ENCODE measurements around the gene WBP4. TPM values are rescaled to one million over a fixed set of nuclear protein-coding genes. Genes with fewer than 3 reads are reported as not detected.
"Not testable (repeated sequence)": the region's sequence is repeated elsewhere in the genome, so short reads cannot be mapped to it uniquely, and the experiment has no call there.

The WBP4 gene
- total and polyA plus RNA-seq, 7 donors: 18.1 to 37.0 (median 22.2) TPM

GRCh38 chr13:41079725-41080124, 18.4 kb downstream of the WBP4 start:
- TF ChIP-seq, protein P1, sequence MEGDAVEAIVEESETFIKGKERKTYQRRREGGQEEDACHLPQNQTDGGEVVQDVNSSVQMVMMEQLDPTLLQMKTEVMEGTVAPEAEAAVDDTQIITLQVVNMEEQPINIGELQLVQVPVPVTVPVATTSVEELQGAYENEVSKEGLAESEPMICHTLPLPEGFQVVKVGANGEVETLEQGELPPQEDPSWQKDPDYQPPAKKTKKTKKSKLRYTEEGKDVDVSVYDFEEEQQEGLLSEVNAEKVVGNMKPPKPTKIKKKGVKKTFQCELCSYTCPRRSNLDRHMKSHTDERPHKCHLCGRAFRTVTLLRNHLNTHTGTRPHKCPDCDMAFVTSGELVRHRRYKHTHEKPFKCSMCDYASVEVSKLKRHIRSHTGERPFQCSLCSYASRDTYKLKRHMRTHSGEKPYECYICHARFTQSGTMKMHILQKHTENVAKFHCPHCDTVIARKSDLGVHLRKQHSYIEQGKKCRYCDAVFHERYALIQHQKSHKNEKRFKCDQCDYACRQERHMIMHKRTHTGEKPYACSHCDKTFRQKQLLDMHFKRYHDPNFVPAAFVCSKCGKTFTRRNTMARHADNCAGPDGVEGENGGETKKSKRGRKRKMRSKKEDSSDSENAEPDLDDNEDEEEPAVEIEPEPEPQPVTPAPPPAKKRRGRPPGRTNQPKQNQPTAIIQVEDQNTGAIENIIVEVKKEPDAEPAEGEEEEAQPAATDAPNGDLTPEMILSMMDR (IDR thresholded peaks at IDR 0.05): no peak
- Histone ChIP-seq H3K9me3 (no peaks in the 10 kb centered on the region), H3K27me3 (ENCODE audit: insufficient read depth in 3 of 3, low read length in 2 of 3) (no peaks in the 10 kb centered on the region), H3K4me1 (no peaks in the 10 kb centered on the region), H3K36me3 (ENCODE audit: insufficient read depth in 1 of 2, low read depth in 1 of 2) (peaks cover 8 to 95% of the 10 kb centered on the region in 2 donors), H3K27ac (no peak overlapping the region), H3K4me3 (no peak overlapping the region)
- DNase-seq (no peak), ATAC-seq (no peak)
- intact Hi-C loops (cut with DNase I): loop anchor here in 1 of 2 donors (5.0 kb wide), 1 partner anchor 143 kb away; no protein-coding TSS in a partner anchor
- 98% methylated on average over 4 of the region's 4 CpGs for WGBS, 3 donors

DNA sequence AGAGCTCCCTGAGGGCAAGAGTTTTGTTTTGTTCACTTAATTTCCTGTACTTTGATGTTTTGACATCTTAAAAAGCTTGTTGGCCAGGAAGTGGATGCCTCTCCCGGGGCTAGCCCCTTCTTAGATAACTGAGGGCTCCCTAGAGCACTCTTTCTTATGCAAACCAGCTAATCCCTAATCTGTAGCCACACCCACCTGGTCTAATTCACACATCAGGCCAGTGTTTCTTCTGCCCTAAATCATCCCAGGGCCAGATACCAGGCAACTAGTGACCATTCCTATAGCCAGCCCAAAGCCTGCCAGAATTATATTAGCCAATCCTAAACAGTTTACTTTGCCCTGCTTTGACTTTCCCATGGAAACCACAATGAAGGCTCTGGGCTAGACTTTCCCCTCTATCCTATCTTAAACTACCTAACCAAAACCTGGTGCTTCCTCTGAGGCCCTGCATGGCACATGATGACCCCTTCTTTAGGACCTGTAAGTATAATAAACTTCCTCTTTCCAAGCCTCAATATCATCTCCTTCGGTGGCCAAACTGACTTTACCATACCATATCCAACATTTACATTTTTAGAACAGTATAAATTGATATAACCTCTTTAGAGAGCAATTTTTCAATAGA, 24.8 kb downstream of the WBP4 start:
- Histone ChIP-seq H3K27me3 (ENCODE audit: insufficient read depth in 3 of 3, low read length in 2 of 3) (no peaks in the 10 kb centered on the region), H3K27ac (no peak overlapping the region), H3K9me3 (no peaks in the 10 kb centered on the region), H3K36me3 (ENCODE audit: insufficient read depth in 1 of 2, low read depth in 1 of 2) (peaks cover 0 to 63% of the 10 kb centered on the region in 2 donors), H3K4me3 (no peak overlapping the region), H3K4me1 (no peaks in the 10 kb centered on the region)
- WGBS, 3 donors: 68 to 74% (median 70%) methylated on average over 2 of the region's 2 CpGs
- intact Hi-C loops (cut with DNase I): no loop called here
- DNase-seq: no peak
- TF ChIP-seq, protein P1 (IDR thresholded peaks at IDR 0.05): no peak
- ATAC-seq: peak in 1 of 4 donors; percentile 38

DNA sequence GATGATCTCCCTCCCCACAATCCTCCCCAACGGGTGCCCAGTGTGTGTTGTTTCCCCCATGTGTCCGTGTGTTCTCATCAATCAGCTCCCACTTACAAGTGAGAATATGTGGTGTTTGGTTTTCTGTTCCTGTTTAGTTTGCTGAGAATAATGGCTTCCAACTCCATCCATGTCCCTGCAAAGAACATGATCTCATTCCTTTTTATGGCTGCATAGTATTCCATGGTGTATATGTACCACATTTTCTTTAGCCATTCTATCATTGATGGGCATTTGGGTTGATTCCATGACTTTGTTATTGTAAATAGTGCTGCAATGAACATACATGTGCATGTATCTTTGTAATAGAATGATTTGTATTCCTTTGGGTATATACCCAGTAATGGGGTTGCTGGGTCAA, 34.4 kb downstream of the WBP4 start:
- H3K4me3 ChIP-seq; DNase-seq; H3K9me3 ChIP-seq; ATAC-seq; H3K27ac ChIP-seq; intact Hi-C loops (cut with DNase I); H3K4me1 ChIP-seq; H3K27me3 ChIP-seq (ENCODE audit: insufficient read depth in 3 of 3, low read length in 2 of 3); H3K36me3 ChIP-seq (ENCODE audit: insufficient read depth in 1 of 2, low read depth in 1 of 2): not testable (repeated sequence)
- 97 to 100% (median 98%) methylated on average over 2 of the region's 2 CpGs for WGBS, 3 donors

- TF ChIP-seq, protein P1 (IDR thresholded peaks at IDR 0.05): no peak
- 99 to 100% (median 100%) methylated on average over 1 of the region's 1 CpG for WGBS, 3 donors
- intact Hi-C loops (cut with DNase I): no loop called here
- DNase-seq: no peak
- Histone ChIP-seq H3K27me3 (ENCODE audit: insufficient read depth in 3 of 3, low read length in 2 of 3) (no peaks in the 10 kb centered on the region), H3K36me3 (ENCODE audit: insufficient read depth in 1 of 2, low read depth in 1 of 2) (no peaks in the 10 kb centered on the region), H3K4me3 (no peak overlapping the region), H3K27ac (no peak overlapping the region), H3K9me3 (no peaks in the 10 kb centered on the region), H3K4me1 (no peaks in the 10 kb centered on the region)
- ATAC-seq: no peak
These were observed 37.5 kb downstream of the WBP4 start for GRCh38 chr13:41098761-41099160.

DNA sequence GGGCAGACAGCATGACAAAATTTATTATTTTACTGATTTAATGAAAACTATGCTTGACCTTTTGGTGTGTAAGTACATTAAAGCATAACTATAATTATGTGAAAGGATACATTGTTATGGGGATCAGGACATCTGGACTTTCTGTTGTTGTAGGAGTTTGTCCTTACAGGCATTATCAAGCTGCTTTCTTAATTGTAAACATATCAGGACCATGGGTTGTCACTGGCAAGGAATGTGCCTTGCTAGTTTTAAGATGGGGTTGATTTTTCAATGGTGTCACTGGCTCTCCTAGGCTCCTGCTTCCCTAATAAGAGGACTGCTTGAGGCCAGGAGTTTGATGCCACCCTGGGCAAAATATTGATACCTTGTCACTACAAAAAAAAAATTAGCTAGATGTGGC, 38.7 kb downstream of the WBP4 start:
- TF ChIP-seq, protein P1 (IDR thresholded peaks at IDR 0.05): no peak
- Histone ChIP-seq H3K27me3 (ENCODE audit: insufficient read depth in 3 of 3, low read length in 2 of 3) (no peaks in the 10 kb centered on the region), H3K36me3 (ENCODE audit: insufficient read depth in 1 of 2, low read depth in 1 of 2) (no peaks in the 10 kb centered on the region), H3K4me1 (no peaks in the 10 kb centered on the region), H3K9me3 (no peaks in the 10 kb centered on the region), H3K4me3 (no peak overlapping the region), H3K27ac (no peak overlapping the region)
- intact Hi-C loops (cut with DNase I): no loop called here
- no peak for ATAC-seq
- no peak for DNase-seq
